HL-60/S4 treated with phorbol 12-myristate 13-acetate at 8.2 ng/mL for 4 days and 3 days (cell line): ENCODE measurements around the gene MPPE1.

Source experiments
- in situ Hi-C: fragments of 300-500 bp; cut with MboI; formaldehyde crosslinking; loops from 2 replicates; pipeline ENCODE4 v1.15.0; 2022; ENCODE audit warnings: low sequenced_read_pairs

The MPPE1 gene, protein sequence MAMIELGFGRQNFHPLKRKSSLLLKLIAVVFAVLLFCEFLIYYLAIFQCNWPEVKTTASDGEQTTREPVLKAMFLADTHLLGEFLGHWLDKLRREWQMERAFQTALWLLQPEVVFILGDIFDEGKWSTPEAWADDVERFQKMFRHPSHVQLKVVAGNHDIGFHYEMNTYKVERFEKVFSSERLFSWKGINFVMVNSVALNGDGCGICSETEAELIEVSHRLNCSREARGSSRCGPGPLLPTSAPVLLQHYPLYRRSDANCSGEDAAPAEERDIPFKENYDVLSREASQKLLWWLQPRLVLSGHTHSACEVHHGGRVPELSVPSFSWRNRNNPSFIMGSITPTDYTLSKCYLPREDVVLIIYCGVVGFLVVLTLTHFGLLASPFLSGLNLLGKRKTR

DNA sequence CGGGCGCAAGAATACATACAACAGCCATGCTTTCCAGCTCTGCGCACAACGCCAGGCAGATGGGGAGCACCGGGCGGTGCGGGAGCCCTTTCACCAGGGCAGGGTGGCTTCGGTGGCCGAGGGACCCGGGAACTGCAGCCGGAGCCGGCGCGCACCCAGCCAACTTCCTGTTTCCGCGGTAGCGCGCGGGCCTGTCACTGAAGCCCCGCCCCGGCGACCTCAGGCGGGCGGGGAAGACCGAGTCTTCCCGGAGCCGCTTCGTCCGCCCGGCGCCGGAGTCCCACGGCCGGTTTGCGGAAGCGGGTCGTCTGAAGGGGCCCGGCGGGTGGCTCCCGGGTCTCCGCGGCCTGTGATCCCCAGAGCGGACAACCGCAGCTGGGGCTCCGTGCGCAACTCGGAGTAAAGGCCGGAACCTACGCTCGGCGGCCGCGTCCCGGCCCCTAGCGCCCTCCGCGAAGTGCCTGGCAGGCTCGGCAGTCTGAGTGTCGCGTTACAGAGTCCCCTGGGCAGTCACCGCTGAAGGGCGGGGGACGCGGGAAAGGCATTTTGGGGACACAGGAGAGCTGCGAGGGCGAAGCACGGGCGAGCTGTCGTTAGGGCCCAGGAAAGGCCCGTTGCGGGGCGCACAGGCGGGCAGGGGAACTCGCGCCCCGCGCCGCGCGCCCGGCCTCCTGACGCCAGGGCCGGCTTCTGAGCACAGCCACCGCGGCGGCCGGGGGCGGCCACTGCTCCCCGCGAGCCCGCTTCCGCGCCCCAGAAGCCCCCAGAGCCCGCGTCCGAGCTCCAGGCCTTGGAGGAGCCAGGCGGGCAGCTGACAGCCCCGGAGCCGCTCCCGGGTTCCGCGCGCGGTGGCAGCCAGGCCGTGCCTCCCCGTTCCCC lies at the start of gene MPPE1:
Gene MPPE1 (minus strand): TSS at position 136 of the 879 bp plus-strand sequence. CDS start 11,053 bp downstream, outside the sequence.
- in situ Hi-C loops: loop anchor here (25.0 kb wide), 1 partner anchor 96 kb away; no protein-coding TSS in a partner anchor

DNA sequence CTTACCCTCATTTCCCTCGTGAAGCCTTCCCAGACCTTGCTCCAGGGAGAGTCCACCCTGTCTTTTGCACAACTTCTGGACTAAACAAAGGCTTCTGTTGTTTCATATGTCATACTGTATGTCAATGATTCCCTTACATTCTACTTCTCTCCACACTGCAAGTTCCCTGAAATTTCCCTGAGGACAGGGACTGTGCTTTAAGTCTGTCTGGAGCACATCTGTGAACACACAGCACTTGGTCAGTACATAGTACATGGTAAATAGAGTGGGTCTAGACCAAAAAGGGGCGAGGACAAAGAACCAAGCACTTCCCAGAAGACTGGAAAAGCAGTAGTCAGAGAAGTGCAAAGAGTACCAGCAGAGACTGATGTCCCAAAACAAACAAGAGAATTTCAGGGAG lies 49.5 kb upstream of the MPPE1 start:
- in situ Hi-C loops: no loop called here

DNA sequence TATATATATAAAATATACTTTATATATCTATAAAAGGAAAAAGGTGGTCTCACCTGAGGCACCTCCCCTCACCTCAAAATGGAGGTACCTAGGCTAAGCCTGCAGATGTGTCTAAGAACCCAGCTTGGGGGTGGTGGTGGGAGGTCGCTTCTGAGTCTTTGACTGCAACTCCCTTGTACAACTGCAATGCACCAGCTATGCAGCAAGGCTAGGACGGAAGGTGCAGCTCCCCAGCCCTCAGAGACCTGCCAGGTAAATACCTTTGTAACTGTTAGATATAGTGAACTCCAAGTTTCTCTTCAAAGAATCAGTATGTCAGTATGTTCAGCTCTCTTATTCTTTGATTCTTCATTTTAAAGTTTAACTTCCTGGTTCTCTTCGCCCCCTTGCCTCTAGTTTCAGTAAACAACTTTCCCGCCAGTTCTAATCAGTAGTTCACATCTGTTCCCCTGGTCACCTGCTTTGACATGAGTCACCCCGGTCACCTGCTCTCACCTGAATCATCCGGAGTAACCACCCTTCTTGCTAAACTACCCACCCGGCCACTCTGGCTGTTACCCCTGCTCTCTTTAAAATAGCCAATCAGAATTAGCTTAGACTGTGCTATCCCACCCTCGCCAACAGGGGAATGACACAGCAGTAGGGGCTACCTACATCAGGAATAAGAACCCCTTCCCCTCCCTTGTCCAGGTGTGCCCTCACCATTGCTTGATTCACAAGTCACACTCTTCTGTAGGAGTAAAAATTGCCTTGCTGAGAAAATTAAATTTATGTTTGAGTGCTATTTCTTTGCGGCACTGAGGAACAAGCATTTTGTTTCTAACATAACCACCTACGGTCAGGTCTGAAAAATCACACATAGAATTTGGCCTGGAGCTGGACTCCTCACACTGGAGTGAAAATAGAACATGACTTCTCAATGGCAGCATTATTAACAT lies 48.5 kb upstream of the MPPE1 start:
- in situ Hi-C loops: no loop called here

DNA sequence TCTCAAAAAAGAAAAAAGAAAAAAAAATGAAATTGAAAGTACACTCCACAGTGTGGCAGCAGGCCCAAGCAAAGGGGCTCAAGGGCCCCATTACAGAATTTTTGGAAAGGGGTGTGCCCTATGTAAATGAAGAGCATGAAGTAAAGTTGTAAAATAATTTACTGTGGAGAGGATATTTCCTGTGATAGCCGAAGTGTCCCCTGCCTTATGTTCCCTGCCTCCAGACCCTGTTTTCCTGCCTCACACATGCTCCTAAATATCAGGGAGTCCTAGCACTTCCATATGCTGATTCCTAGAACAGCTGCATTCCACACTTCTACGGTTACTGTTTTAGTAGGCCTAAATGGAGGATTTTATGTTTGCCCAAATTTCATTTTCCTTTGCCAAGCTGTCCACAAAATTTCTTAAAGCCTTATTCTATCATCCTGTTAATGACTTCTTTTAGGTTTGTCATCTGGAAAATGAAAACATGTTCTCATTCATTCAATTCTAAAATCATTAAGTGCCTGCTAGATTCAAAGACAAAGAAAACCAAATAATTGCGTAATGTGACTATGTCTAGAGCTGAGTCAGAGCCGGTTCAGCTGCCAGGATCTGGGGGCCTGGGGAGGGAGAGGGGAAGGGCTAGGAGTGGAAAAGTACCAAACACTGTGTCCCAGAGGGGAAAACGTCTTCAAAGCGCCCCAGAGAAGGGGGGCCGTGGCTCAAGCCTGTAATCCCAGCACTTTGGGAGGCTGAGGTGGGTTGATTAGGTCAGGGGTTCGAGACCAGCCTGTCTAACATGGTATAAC lies 47.3 kb upstream of the MPPE1 start:
- in situ Hi-C loops: no loop called here

DNA sequence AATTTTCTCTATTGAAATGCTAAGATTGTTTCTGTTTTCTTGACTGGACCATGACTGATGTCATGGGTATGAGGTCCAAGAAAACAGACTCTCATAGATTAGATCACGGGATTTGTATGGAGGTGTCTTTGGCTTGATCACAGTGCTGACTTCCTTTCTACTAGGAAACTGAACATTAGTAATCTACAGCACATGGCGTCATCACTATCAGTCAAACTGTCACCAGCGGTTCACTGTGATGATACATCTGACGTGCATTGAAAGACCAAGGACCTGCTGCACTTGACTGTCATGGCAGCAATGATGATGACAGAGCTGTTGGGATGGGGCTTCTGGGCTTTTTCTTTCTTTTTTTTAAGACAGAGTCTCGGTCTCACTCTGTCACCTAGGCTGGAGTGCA lies 45.0 kb upstream of the MPPE1 start:
- in situ Hi-C loops: no loop called here

DNA sequence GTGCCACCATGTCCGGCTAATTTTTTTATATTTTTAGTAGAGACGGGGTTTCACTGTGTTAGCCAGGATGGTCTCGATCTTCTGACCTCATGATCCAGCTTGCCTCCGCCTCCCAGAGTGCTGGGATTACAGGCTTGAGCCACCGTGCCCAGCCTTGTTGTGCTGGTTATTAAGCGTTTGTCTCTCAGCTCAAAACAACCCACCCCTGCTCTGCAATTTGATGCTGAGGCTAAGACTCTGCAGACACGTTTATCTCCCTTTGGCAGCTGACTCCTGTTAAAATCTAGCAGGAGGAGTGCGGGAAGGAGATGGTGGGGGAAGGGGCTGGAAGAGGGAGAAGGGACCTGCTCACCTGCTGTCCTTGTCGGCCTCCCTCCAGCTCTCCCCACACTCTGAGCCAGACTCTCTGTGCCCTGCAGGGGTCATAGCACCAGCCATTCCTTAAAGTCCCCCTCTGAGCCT lies 43.3 kb upstream of the MPPE1 start:
- in situ Hi-C loops: no loop called here

DNA sequence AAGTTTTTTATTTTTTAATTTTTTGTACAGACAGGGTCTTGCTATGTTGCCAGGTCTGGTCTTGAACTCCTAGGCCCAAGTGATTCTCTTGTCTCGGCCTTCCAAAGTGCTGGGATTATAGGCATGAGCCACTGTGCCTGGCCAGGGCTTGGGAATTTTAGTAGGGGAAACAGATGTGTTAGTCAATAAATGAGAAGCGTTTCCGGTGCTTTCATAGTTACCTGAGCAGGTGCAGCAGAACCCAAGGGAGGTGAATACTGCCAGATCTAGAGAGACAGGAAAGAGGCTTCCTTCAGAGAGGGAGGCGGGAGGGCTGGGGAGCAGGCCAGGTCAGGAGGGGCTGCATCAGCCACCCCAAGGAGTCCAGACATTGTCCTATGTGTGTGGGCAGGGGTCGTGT lies 42.7 kb upstream of the MPPE1 start:
- in situ Hi-C loops: no loop called here

DNA sequence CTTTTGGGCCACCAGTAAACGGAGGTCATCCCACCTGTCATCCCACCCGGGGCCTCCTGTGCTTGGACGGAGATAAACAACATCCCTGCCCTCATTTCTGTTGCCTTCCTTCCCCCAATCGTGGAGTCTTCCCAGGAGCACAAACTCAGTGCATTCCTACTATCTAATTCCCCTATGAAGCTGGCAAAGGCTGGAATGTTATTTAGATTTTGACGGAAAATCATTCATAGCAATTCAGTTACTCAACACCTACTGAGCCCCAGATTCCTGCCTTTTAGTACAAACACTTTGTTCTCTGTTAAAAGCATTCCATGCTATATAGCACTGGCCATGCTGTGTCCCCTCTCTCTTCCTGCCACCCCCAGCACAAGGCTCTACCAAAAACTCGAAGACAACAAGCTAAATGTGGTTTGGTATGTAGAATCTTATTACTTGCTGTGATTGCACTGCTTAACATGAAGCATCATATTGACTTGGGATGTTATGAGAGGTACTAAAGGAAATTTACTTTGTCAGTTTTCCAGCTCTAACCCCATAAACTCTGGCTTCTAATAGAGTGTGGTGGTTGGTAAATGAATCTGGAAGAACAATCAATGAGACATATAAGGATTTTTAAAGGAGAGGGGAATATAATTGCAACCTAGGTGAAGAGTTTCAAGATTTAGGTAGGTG lies 40.9 kb upstream of the MPPE1 start:
- in situ Hi-C loops: loop anchor here (25.0 kb wide), 1 partner anchor 212 kb away; no protein-coding TSS in a partner anchor

DNA sequence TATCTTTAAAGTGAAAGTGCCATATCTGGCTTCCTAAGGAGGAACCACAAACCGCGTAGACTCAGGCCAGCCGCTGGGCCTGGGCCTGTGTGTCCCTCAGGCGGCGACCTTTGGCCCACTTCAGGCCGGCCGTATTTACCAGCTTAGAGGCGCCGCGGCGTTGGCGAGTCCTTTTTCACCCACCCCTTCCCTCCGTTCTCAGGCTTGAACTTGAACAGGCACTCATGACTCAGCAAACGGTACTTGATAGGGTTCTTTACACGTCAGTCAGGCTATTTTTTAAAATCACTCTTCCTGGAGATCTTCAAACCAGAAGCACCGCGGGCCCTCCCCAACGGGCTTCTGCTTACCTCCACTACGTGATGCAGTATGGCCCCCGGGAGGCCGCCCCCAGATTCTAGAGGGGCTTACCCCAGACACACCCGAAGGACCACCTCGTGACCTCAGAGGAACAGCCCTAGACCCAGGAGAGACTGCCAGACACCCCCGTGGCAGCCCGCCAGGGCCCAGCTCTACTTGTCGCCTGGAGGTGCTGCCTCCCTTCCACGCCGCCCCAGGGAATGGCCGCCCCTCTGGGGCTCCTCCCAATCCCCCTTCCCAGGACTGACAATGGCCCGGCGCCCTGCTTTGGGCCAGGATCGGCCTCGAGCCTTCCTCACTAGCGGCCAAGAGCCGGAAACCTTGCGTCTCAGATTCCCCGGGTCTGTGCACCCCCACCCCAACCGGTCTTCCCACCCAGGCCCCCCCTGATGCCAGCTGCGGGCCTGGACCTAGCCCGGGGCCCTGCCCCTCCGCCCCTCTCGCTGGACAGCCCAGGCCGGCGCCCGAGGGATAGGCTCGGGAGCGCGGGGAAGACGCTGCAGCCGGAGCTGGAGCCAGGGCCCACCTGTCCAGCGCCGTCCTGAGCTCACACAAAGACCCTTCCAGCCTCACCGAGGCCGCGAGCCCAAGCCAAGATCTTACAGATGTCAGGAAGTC lies 39.4 kb upstream of the MPPE1 start:
- in situ Hi-C loops: loop anchor here (25.0 kb wide), 1 partner anchor 210 kb away; no protein-coding TSS in a partner anchor

DNA sequence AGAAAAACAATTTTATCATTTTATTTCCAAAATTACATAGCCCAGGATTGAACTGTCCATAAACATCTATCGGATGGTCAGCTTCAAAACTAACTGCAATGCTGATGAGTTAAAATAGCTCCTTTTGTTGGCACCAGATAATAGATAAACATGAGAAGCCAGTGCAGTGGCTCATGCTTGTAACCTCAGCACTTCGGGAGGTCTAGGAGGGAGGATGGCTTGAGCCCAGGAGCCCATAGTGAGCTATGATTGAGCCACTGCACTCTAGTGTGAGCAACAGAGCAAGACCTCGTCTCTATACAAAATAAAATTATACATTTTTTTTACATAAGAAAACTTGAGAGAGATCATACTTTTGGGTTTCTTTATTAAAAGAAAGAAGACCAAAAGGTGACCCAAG lies 38.6 kb upstream of the MPPE1 start:
- in situ Hi-C loops: loop anchor here (25.0 kb wide), 1 partner anchor 209 kb away; no protein-coding TSS in a partner anchor

DNA sequence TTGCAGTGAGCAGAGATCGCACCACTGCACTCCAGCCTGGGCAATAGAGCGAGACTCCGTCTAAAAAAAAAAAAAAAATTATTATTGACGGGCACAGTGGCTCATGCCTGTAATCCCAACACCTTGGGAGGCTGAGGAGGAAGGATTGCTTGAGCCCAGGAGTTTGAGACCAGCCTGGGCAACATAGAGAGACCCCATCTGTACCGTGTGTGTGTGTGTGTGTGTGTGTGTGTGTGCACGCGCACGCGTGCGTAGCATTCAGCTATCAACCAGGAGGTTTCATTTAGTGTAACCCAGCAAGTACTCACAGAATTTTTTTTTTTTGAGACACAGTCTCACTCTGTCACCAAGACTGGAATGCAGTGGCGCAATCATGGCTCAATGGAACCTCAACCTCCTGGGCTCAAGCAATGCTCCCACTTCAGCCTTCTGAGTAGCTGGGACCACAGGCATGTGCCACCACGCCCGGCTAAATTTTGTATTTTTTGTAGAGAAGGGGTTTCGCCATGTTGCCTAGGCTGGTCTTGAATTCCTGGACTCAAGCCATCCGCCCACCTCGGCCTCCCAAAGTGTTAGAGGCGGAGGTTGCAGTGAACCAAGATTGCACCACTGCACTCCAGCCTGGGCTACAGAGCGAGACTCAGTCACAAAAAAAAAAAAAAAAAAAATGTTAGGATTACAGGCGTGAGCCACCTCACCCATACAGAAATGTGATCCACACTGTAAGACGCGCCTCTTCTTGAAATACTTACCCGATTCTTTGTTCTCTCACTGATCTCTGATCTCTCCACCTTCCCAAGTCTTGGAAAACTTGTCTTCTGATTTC lies 37.9 kb upstream of the MPPE1 start:
- in situ Hi-C loops: loop anchor here (25.0 kb wide), 1 partner anchor 209 kb away; no protein-coding TSS in a partner anchor

DNA sequence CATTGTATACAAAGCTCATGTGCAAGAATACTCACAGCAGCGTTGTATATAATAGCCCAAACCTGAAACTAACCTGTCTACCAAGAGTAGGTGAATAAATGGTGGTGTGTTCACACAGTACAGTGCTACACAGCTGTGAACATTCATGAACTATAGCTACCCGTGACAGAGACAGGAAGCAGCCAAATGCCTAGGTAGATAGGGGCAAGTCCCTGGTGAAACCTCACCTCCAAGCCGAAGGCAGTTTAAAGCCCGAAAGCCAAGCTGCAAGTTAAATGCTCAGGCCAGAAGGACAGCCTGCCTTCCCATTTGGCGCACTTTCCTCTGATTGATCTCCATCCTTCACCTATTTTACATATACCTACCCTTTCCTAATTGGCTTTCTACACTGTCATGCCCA lies 36.7 kb upstream of the MPPE1 start:
- in situ Hi-C loops: loop anchor here (25.0 kb wide), 1 partner anchor 207 kb away; no protein-coding TSS in a partner anchor

DNA sequence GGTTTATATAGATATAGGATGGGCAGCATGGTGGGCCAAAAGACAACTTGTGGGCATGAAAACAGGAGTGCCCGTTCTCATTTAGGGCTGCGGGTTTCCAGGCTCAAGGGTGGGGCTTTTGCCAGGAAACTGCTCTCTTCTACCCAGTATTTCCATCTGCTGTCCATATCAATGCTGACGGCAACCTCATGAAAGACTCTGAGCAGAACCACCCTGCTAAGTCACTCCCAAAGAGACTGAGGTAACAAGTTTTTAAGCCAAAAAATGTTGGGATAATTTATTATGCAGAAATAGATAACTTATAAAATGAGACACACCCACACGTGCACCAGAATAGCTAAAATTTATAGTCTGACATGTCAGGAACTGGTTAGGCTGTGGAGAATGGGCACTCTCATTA lies 36.1 kb upstream of the MPPE1 start:
- in situ Hi-C loops: loop anchor here (25.0 kb wide), 1 partner anchor 207 kb away; no protein-coding TSS in a partner anchor

DNA sequence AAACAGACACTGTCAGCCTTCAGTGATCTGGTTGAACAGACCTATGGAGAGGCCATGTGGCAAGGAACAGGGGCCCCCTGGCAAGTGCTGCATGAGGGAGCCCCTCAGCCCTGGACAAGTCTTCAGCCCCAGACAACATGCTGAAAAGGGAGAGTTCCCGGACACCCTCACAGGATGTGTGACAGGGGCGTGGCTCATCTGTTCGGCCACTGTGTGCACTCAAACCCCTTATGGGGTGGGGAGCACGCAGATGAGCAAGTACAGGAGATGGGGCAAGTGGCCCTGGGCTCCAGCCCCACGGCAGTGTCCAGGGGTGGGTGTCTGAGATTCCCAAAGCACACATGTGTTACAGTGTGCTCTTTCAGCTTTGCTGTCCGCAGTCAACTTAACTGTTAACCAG lies 35.4 kb upstream of the MPPE1 start:
- in situ Hi-C loops: loop anchor here (25.0 kb wide), 1 partner anchor 206 kb away; no protein-coding TSS in a partner anchor

DNA sequence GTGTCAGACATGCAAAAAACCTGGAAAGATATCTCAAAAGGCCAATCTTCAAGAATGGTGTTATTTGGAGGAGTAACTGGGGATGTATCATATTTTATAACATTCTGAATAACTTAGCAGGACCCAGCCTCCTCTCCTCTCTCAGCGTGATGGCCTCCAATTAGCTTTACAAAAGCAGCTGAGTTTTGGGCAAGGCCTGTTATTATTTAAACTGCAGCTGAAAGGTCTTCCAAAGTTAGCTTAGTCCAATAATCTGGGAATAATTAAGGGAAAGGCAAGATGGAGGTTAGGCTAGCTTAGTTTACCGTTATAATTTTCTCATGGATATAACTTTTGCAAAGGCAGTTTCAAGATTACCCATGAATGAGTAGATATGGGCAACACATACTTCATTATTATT lies 32.8 kb upstream of the MPPE1 start:
- in situ Hi-C loops: loop anchor here (25.0 kb wide), 1 partner anchor 204 kb away; no protein-coding TSS in a partner anchor

DNA sequence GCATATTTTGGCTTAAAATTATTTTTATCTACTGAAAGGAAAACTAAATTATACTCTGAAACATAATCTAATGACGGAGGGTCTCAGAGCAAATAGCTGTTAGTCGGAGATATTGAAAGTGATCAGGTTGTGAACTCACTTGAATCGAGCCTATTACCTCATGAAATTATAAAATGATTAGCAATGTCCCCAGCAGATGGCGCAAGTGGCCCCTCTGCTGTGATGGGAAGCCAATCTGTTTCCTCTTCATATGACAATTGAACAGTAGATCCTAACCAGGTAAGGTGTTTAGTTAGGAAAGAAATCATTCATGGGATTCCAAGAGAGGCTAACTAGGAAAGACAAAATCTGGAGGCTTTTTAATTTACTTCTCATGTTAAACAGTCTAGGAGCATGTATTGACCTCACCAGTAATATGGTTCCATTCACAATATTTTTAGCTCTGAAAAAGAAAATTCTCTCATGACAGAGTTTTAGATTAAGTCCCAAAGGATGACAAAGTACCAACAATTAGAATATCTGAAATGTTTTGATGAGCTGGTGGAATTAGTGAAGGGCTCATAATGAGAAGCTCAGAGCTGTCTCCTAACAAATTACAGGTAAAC lies 29.9 kb upstream of the MPPE1 start:
- in situ Hi-C loops: loop anchor here (10.0 to 25.0 kb wide), 2 partner anchors 57 to 201 kb away; no protein-coding TSS in a partner anchor
